ENCODE results near the gene PLD4.

The PLD4 gene, protein sequence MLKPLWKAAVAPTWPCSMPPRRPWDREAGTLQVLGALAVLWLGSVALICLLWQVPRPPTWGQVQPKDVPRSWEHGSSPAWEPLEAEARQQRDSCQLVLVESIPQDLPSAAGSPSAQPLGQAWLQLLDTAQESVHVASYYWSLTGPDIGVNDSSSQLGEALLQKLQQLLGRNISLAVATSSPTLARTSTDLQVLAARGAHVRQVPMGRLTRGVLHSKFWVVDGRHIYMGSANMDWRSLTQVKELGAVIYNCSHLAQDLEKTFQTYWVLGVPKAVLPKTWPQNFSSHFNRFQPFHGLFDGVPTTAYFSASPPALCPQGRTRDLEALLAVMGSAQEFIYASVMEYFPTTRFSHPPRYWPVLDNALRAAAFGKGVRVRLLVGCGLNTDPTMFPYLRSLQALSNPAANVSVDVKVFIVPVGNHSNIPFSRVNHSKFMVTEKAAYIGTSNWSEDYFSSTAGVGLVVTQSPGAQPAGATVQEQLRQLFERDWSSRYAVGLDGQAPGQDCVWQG

DNA sequence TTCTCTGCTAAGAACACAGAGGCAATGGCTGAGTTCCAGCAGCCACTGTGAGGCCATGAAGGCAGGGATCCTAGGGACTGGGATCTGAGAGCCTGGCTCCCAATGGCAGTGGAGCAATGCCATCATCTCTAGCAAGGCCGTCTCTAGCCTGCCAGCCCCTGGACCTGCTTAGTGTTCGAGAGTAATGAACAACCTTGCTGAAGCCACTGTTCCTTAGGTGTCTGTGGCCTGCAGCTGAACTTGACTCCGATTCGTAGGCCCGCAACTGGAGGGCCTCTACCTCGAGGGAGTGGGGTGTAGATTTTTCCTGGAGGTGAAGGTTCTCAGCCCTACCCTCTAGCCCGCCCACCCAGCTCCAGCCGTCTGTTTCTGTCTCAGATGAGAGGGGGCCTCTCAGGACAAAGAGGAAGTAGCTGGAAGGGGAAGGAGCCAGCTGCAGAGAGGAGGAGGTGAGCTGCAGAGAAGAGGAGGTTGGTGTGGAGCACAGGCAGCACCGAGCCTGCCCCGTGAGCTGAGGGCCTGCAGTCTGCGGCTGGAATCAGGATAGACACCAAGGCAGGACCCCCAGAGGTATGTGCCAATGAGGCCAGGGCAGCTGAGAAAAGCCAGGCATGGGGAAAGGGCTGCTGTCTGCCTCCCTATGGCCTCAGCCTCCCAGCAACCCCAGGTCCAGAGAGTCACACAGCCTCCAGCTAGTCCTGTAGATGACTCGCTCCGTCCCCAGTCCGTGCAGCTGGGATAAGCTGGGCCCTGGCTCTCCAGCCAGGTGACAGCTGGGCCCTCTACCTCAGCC, at the start of gene PLD4:
TSS of gene PLD4 (plus strand) at position 459 of the 793 bp plus-strand sequence. CDS start 2,262 bp downstream, outside the sequence.
- Mint-ChIP-seq H3K9me3 (peaks cover 0 to 9% of the 10 kb centered on the region in 2 donors), H3K27ac (peak within 1 kb of the TSS in 1 of 2 donors; percentile 78), H3K27me3 (peaks cover 23% of the 10 kb centered on the region), H3K4me3 (no peak within 1 kb of the TSS), H3K4me1 (peaks cover 15% of the 10 kb centered on the region)
- ATAC-seq, result no peak
- no peak for DNase-seq

DNA sequence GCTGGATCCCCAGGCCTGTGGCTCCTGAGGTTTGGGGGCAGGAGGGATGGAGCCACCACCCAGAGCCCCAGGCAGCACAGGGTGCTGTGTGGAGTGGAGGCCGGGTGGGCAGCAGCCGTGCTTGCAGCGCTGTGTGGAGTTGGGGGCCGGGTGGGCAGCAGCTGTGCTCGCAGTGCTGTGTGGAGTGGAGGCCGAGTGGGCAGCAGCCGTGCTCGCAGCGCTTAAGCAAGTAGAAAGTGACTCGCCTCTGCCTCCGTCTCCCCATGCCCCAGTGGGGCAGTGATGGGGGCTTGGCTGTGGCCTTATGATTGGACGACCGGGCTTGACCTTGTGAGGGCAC, 49.3 kb upstream of the PLD4 start:
- no peak for DNase-seq
- Mint-ChIP-seq H3K4me3 (no peak overlapping the region), H3K9me3 (no peaks in the 10 kb centered on the region), H3K27ac (no peak overlapping the region), H3K27me3 (peaks cover 16% of the 10 kb centered on the region), H3K4me1 (peaks cover 34% of the 10 kb centered on the region)
- no peak for ATAC-seq

DNA sequence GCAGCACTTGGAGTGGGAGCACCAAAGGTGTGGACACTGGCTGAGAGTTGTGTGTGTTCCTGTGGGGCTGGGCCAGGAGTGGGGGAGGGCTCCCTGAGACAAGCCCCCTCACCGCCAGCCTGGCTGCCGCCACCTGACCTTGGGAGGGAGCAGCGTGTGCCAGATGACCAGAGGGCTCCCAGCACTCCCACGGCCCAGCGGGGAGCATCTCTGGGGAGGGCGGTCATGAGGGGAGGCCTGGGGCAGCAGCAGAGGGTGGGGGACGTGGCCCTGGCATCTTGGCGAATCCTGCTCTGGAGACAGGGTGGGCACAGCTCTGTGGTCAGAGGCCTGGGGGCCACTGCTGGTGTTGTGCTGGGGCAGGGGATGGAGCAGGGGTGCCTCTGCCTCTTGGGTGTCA, 48.9 kb upstream of the PLD4 start:
- H3K27me3 Mint-ChIP-seq, result peaks cover 16% of the 10 kb centered on the region
- H3K27ac Mint-ChIP-seq, result no peak overlapping the region
- DNase-seq (no peak), ATAC-seq (no peak)
- H3K9me3 Mint-ChIP-seq, result no peaks in the 10 kb centered on the region
- H3K4me3 Mint-ChIP-seq, result no peak overlapping the region
- peaks cover 34% of the 10 kb centered on the region for H3K4me1 Mint-ChIP-seq

DNA sequence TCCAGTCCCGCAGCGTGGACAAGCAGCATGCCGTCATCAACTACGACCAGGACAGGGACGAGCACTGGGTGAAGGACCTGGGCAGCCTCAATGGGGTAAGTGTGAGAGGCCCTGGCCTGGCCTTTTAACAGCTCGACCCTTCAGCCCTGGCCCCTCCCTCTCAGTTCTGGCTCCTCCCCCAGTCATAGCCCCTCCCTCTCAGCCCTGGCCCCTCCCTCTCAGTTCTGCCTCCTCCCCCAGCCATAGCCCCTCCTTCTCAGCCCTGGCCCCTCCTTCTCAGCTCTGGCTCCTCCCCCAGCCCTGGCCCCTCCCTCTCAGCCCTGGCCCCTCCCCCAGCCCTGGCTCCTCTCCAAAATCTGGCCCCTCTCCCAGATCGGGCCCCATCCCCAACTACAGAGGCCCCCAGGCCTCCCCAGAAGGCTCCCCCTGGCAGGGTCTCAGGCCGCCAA, 48.4 kb upstream of the PLD4 start:
- Mint-ChIP-seq H3K4me1 (peaks cover 34% of the 10 kb centered on the region), H3K9me3 (no peaks in the 10 kb centered on the region), H3K4me3 (no peak overlapping the region), H3K27ac (no peak overlapping the region), H3K27me3 (peaks cover 16% of the 10 kb centered on the region)
- DNase-seq (peak; percentile 26 to 37), ATAC-seq (peak; percentile 48)

DNA sequence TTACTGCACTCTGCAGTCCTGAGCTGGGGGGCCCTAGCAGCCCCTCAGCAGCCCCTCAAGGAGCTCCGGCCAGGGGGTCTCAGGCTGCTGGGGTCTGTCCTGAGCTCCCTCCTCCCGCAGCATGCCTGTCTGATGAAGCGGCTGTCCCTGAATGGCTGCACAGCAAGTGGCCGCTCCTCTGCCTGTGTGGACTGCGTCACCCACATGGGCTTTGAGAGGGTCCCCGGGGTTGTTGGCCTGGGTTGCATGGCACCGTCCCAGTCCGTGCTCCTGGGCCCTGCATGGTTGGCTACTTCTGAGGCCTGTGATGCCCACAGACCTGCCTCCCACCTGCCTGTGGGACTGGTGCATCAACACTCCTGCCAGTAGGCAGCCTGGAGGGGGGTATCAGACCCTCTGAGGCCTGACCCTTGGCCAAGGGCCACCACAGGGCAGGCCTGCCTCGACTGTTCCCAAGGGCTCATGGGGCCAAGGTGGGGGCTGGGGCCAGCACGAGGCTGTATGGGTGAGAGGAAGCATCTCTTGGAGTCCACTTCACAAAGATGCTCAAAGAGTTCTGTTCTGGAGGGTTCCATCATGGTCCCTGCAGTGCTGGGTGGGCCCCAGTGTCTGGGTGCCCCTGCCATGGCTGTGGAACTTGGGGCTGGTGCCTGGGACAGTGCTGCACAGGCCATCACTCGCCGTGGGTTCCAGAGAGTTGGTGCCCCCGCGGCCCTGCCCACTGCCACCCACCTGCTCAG, 47.4 kb upstream of the PLD4 start:
- no peak for DNase-seq
- Mint-ChIP-seq H3K9me3 (no peaks in the 10 kb centered on the region), H3K4me3 (no peak overlapping the region), H3K27me3 (peaks cover 15% of the 10 kb centered on the region), H3K4me1 (peaks cover 31% of the 10 kb centered on the region), H3K27ac (no peak overlapping the region)
- ATAC-seq, result no peak

DNA sequence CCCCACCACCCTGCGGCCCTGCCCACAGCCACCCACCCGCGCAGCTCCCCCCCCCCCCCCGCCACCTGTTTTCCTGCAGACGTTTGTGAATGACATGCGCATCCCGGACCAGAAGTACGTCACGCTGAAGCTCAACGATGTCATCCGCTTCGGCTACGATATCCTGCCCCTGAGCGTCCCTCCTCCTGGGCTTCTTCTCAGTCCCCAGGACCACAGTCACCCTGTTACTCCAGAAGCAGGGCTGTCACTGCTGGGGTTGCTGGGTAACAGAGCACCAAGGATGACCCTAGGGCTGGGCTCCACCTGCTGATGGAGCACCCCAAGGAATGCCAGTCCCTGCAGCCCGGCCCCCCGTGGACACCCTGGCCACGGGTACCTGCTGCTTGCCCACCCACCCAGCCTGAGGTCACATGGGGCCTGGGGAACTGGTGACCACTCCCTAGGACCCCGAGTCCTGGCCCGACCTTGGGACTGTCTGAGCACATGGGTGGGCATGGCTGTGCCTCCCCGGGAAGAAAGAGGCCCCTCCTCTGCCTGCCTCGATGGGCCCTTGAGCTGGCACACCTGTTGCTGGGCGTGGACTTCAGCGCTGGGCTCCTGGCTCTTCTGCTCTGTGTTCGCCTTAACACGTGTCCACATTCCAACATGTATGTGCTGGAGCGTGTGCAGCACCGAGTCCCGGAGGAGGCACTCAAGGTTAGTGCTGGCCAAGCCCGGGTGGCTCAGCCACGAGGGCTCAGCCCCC, 46.7 kb upstream of the PLD4 start:
- no peak overlapping the region for H3K4me3 Mint-ChIP-seq
- no peak for ATAC-seq
- H3K27ac Mint-ChIP-seq, result no peak overlapping the region
- H3K4me1 Mint-ChIP-seq, result peaks cover 24% of the 10 kb centered on the region
- no peak for DNase-seq
- H3K27me3 Mint-ChIP-seq, result peaks cover 7% of the 10 kb centered on the region
- no peaks in the 10 kb centered on the region for H3K9me3 Mint-ChIP-seq

DNA sequence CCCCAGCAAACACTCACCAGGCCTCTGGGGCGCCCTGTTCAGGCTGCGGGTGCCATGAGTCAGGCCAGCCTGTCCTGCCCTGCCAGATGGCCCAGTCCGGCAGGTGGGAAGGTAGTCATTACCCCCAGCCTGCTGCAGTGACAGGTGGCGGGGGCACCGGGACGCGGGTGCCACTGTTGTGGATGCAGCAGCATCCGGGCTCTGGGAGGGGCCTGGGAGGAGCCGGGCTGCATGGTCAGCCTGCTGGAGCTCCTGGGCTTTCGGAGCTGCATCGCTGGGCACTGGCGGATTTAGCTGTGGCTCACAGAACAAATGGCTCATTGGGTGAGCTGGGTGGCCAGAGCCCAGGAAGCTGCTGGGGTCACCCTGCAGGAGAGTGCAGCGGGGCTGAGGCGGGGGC, 46.1 kb upstream of the PLD4 start:
- peaks cover 1% of the 10 kb centered on the region for H3K27me3 Mint-ChIP-seq
- H3K27ac Mint-ChIP-seq, result no peak overlapping the region
- no peak for ATAC-seq
- DNase-seq, result no peak
- no peak overlapping the region for H3K4me3 Mint-ChIP-seq
- peaks cover 19% of the 10 kb centered on the region for H3K4me1 Mint-ChIP-seq
- no peaks in the 10 kb centered on the region for H3K9me3 Mint-ChIP-seq

DNA sequence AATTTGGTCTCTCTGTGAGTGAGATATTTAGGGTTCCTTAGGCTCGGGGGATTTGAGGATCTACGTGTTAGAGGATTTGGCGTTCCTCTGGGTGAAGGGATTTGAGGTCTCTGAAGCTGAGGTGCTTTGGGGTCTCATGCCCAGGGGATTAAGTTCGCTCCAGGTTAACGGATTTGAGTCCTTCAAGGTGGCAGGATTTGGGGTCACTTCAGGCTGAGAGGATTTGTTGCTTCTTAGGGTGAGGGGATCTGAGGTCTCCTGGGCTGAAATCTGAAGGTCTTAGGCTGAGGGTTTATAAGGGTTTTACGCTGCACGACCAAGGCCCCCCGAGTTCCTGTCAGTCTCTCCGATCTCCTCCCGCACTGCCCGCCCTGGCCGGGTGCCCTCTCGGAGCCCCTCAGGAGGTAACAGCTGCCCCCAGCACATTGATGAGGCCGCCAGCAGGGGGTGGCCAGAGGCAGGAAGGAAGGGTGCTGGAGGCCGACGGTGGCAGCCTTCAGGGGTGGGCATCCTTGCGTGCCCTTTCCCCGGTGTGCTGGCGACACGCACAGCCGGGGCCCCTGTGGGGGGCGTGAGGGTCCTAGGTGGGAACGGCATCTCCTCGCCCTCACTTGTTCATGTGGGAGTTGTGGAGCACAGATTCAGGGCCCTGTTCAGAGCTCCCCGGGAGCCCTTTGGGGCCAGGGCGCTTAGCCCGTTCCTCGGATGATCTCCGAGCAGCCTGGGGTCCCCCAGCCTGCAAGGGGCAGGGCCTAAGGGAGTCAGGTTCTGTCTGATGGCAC, 45.3 kb upstream of the PLD4 start:
- DNase-seq (no peak), ATAC-seq (no peak)
- H3K27me3 Mint-ChIP-seq, result no peaks in the 10 kb centered on the region
- H3K4me1 Mint-ChIP-seq, result peaks cover 19% of the 10 kb centered on the region
- no peak overlapping the region for H3K4me3 Mint-ChIP-seq
- no peak overlapping the region for H3K27ac Mint-ChIP-seq
- no peaks in the 10 kb centered on the region for H3K9me3 Mint-ChIP-seq

DNA sequence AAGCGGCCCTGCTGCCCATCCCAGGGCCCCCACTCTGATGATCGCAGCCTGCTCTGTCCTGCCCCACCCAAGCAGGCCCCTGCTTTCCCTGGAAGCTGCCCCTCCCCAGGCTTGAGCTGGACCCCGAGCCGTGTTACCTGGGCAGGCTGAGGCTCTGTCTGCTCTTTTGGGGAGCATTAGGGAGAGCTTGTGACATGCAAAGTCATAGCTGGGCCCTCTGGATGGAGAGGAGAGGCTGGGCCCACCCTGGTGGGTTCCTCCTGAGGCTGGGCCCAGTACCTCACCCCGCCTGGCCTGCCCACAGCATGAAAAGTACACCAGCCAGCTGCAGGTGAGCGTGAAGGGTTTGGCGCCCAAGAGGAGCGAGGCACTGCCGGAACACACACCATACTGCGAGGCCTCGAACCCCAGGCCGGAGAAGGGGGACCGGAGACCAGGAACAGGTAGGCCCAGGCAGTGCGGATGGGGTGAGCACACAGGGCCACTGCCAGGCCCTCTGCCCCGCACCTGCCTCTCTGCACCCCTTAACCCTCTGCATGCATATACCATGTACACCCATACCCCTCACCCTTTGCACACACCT, 44.6 kb upstream of the PLD4 start:
- Mint-ChIP-seq H3K27me3 (no peaks in the 10 kb centered on the region), H3K4me1 (peaks cover 19% of the 10 kb centered on the region), H3K27ac (no peak overlapping the region), H3K4me3 (no peak overlapping the region), H3K9me3 (no peaks in the 10 kb centered on the region)
- ATAC-seq (no peak), DNase-seq (no peak)

DNA sequence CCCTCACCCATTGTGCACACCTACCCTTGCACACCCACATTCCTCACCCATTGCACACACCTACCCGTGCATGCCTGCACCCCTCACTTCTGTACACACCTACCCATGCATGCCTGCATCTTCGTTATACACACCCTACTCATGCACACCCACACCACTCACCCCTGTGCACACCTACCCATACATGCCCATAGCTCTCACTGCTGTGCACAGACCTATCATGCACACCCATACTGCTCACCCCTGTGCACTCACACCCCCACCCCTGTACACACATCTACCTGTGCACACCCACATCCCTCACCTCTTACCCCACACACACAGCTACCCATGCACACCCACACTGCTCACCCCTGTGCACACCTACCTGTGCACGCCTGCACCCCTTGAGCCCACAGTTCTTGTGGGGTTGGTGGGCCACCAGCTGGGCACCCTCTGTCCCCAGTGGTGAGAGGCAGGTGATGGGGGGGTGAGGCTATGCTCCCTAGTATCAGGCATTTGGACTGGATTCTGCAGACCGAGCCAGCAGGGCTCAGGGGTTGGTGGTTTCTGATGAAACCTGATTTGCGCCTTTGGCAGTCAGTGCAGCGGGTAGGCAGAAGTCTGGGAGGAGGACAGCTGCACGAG, 44.0 kb upstream of the PLD4 start:
- no peaks in the 10 kb centered on the region for H3K9me3 Mint-ChIP-seq
- H3K27me3 Mint-ChIP-seq, result no peaks in the 10 kb centered on the region

DNA sequence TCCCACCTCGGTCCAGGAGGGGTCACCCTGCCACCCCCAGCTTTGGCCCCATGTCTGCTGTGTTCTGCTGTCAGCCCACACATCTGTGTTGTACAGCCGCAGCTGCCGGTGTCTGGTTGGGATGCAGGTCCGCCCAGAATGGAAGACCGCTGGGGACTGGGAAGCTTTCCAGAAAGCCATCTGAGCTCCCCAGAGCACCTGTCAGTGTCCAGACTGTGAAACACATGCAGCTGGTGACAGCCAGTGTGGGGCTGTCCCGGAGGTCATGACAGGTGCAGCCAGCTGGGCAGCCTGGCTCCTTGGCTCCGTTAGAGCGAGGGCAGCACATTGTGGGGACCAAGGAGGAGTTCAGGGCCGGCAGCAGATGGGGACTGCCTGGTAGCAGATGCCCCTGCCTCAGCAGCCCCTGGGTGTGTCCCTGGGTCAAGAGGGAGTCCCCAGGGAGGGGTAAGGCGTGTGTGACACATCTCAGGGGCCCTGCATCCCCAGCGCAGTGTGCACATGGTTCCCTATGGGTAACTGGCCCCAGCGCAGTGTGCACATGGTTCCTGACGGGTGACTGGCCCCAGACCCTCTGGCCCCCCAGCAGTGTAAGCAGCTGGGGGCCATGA, 43.2 kb upstream of the PLD4 start:
- Mint-ChIP-seq H3K27me3 (no peaks in the 10 kb centered on the region), H3K4me3 (no peak overlapping the region), H3K4me1 (peaks cover 7% of the 10 kb centered on the region), H3K9me3 (no peaks in the 10 kb centered on the region), H3K27ac (no peak overlapping the region)
- DNase-seq, result no peak
- ATAC-seq, result no peak

More for the DNA sequence above, 44.0 kb upstream of the PLD4 start:
- Mint-ChIP-seq H3K4me1 (peaks cover 14% of the 10 kb centered on the region), H3K27ac (no peak overlapping the region), H3K4me3 (no peak overlapping the region)
- ATAC-seq (no peak), DNase-seq (no peak)

DNA sequence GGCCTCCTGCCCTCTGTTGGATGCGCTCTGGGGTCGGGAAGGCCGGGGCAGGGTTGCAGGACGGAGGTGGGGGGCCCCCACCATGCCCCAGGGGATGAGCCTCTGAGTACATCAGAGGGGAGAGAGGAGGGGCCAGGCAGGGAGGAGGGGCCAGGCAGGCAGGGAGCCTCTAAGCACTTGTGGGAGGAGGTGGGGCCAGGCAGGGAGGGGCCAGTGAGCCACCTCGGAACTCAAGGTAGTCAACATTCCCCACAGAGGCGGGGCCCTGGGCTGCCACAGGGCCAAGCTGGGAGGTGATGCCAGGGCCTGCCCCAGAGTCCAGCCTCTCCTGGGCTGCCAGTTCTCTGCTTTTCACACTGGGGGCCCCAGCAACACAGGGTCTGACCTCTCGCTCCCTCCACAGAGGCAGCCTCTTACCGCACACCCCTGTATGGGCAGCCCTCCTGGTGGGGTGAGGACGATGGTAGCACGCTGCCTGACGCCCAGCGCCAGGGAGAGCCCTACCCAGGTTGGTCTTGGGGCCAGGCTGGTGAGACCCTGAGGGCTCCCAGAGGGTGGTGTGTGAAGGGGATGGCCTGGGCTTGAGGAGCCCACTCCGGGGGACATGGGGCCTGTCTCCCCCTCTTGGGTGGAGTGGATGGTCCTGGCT, 42.2 kb upstream of the PLD4 start:
- H3K9me3 Mint-ChIP-seq, result no peaks in the 10 kb centered on the region
- H3K4me3 Mint-ChIP-seq, result no peak overlapping the region
- H3K4me1 Mint-ChIP-seq, result no peaks in the 10 kb centered on the region
- DNase-seq, result no peak
- no peaks in the 10 kb centered on the region for H3K27me3 Mint-ChIP-seq
- ATAC-seq, result peak; percentile 27
- no peak overlapping the region for H3K27ac Mint-ChIP-seq

DNA sequence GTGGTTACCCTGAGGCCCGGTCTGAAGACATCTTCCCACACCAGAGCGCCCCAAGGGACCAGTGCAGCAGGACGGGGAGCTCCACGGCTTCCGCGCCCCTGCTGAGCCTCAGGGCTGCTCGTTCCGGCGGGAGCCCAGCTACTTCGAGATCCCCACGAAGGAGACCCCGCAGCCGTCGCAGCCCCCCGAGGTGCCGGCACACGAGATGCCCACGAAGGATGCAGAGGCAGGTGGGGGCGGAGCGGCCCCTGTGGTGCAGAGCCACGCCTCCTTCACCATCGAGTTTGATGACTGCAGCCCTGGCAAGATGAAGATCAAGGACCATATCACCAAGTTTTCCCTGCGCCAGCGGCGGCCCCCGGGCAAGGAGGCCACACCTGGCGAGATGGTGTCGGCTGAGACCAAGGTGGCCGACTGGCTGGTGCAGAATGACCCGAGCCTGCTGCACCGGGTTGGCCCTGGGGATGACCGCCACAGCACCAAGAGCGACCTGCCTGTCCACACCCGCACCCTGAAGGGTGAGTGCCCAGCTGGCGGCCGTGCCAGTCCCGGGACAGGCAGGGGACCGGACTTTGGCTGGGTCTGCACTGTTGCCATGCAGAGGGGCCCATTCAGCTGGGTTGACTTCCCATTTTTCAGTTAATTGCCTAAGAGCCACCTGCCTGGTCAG, 41.6 kb upstream of the PLD4 start:
- DNase-seq (no peak), ATAC-seq (no peak)
- H3K4me3 Mint-ChIP-seq, result no peak overlapping the region

More for the DNA sequence above, 41.6 kb upstream of the PLD4 start:
- no peaks in the 10 kb centered on the region for H3K9me3 Mint-ChIP-seq
- no peaks in the 10 kb centered on the region for H3K4me1 Mint-ChIP-seq
- no peak overlapping the region for H3K27ac Mint-ChIP-seq
- no peaks in the 10 kb centered on the region for H3K27me3 Mint-ChIP-seq

All from stimulated activated naive CD8-positive, alpha-beta T cell treated with anti-CD3 and anti-CD28 coated beads, Interleukin-15, amount 100 ng/mL, for 72 hours (primary cell).